ENCODE data around the gene PDE8B.

The PDE8B gene

DNA sequence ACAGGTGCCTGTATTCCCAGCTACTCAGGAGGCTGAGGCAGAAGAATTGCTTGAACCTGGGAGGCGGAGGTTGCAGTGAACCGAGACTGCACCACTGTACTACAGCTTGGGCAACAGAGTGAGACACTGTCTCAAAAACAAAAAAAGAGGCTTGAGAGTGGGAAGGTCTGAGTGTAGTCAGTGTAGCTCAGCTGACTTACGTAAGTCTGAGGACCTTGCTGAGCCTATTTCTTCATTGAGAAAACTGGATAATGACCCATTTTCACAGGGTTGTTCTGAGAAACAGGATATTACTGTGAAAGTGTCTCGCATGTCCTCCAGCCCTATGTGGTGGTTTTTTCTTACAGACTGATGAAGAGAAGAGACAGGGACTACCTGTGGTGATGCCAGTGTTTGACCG lies 214.9 kb downstream of the PDE8B start:
- TF ChIP-seq ZNF384 (IDR thresholded peaks at IDR 0.05) (no peak), PKNOX1 (IDR thresholded peaks at IDR 0.05) (no peak), LEF1 (IDR thresholded peaks at IDR 0.05; ENCODE audit: borderline replicate concordance) (no peak), L3MBTL2 (conservative IDR thresholded peaks at IDR 0.05) (no peak)
- ChIA-PET CTCF (no interaction called here), POLR2A (no interaction called here)
- no peak for DNase-seq (ENCODE audit: extremely low spot score)

DNA sequence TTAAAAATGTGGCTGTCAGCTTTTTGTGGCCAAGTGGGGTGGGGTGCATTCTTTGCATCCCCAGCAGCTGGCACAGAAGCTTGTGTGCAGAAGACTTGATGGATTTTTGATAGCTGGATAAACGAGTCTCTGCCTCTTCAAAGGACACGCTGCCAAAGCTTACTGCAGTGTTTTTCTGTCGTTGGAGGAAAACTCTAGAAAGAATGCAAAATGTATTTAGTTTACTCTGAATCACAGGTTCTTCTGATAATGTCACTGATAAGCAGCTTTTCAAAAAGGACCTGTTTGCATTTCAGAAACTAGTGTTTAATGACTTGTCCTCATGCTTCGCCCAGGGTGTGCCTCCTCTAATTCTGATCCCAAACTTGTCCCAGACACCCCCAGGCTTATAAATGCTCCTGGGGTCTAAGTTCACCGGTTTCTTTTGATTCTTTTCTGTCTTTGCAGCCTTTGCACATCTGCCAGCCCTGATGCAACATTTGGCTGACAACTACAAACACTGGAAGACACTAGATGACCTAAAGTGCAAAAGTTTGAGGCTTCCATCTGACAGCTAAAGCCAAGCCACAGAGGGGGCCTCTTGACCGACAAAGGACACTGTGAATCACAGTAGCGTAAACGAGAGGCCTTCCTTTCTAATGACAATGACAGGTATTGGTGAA lies 215.6 kb downstream of the PDE8B start:
- ChIA-PET CTCF (no interaction called here), POLR2A (no interaction called here)
- no peak for DNase-seq (ENCODE audit: extremely low spot score)
- no peak for TF ChIP-seq BHLHE40 (IDR thresholded peaks at IDR 0.05; ENCODE audit: borderline replicate concordance)
- no peak for TF ChIP-seq FOXK2 (IDR thresholded peaks at IDR 0.05)
- TF ChIP-seq HDGF (IDR thresholded peaks at IDR 0.05; ENCODE audit: borderline replicate concordance): no peak
- no peak for TF ChIP-seq ZNF384 (IDR thresholded peaks at IDR 0.05)
- no peak for TF ChIP-seq LEF1 (IDR thresholded peaks at IDR 0.05; ENCODE audit: borderline replicate concordance)
- TF ChIP-seq ELF4 (IDR thresholded peaks at IDR 0.05): no peak
- no peak for TF ChIP-seq CTBP1 (IDR thresholded peaks at IDR 0.05; ENCODE audit: borderline replicate concordance)
- TF ChIP-seq TARDBP (IDR thresholded peaks at IDR 0.05): no peak
- no peak for TF ChIP-seq FOXA1 (IDR thresholded peaks at IDR 0.05)

GRCh38 chr5:77426670-77427069 lies 216.2 kb downstream of the PDE8B start:
- TF ChIP-seq L3MBTL2 (conservative IDR thresholded peaks at IDR 0.05) (no peak), FOXM1 (IDR thresholded peaks at IDR 0.05; ENCODE audit: borderline replicate concordance) (no peak), PKNOX1 (IDR thresholded peaks at IDR 0.05) (no peak), BHLHE40 (IDR thresholded peaks at IDR 0.05; ENCODE audit: borderline replicate concordance) (no peak), LEF1 (IDR thresholded peaks at IDR 0.05; ENCODE audit: borderline replicate concordance) (no peak), SUZ12 (IDR thresholded peaks at IDR 0.05) (no peak), ZNF384 (IDR thresholded peaks at IDR 0.05) (no peak), NFRKB (IDR thresholded peaks at IDR 0.05) (no peak), HDGF (IDR thresholded peaks at IDR 0.05; ENCODE audit: borderline replicate concordance) (no peak), SP1 (IDR thresholded peaks at IDR 0.05) (no peak), CTBP1 (IDR thresholded peaks at IDR 0.05; ENCODE audit: borderline replicate concordance) (no peak), FOXA1 (IDR thresholded peaks at IDR 0.05) (no peak), ELF4 (IDR thresholded peaks at IDR 0.05) (no peak)
- no peak for DNase-seq (ENCODE audit: extremely low spot score)
- ChIA-PET CTCF (no interaction called here), POLR2A (no interaction called here)

DNA sequence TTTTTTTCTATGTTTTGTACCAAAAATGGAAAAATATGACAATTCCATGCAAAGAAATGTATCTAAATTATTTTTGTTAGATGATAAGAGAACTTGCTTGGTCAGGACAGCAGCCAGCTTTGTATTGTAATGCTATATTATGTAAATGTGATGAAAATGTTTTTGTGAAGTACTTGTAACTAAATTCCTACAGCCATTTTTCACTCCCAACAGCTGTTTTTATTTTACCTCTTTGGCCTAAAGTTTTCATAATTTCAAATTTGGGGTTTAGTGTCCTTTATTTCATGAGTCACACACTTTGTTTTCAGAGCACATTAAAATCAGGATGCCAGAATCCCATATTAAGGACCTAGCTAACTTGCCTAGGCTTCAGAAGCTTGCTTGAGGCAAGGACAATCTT lies 217.5 kb downstream of the PDE8B start:
- POLR2A ChIA-PET: no interaction called here
- TF ChIP-seq ARNT (IDR thresholded peaks at IDR 0.05) (no peak), LEF1 (IDR thresholded peaks at IDR 0.05; ENCODE audit: borderline replicate concordance) (no peak), SUZ12 (IDR thresholded peaks at IDR 0.05) (no peak), FOXA1 (IDR thresholded peaks at IDR 0.05) (no peak), ELF4 (IDR thresholded peaks at IDR 0.05) (no peak), PKNOX1 (IDR thresholded peaks at IDR 0.05) (no peak), L3MBTL2 (conservative IDR thresholded peaks at IDR 0.05) (no peak), FOXM1 (IDR thresholded peaks at IDR 0.05; ENCODE audit: borderline replicate concordance) (no peak), FOXK2 (IDR thresholded peaks at IDR 0.05) (no peak), CTBP1 (IDR thresholded peaks at IDR 0.05; ENCODE audit: borderline replicate concordance) (no peak), SP1 (IDR thresholded peaks at IDR 0.05) (no peak), HDGF (IDR thresholded peaks at IDR 0.05; ENCODE audit: borderline replicate concordance) (no peak), TARDBP (IDR thresholded peaks at IDR 0.05) (no peak), ZNF384 (IDR thresholded peaks at IDR 0.05) (no peak)
- CTCF ChIA-PET: no interaction called here
- DNase-seq (ENCODE audit: extremely low spot score): no peak

GRCh38 chr5:77428526-77428925 lies 218.0 kb downstream of the PDE8B start:
- TF ChIP-seq SP1 (IDR thresholded peaks at IDR 0.05): no peak
- TF ChIP-seq ARNT (IDR thresholded peaks at IDR 0.05): no peak
- TF ChIP-seq HDGF (IDR thresholded peaks at IDR 0.05; ENCODE audit: borderline replicate concordance): no peak
- TF ChIP-seq LEF1 (IDR thresholded peaks at IDR 0.05; ENCODE audit: borderline replicate concordance): no peak
- no peak for TF ChIP-seq ZNF384 (IDR thresholded peaks at IDR 0.05)
- TF ChIP-seq NFRKB (IDR thresholded peaks at IDR 0.05): no peak
- TF ChIP-seq FOXA1 (IDR thresholded peaks at IDR 0.05): no peak
- TF ChIP-seq TARDBP (IDR thresholded peaks at IDR 0.05): no peak
- TF ChIP-seq L3MBTL2 (conservative IDR thresholded peaks at IDR 0.05): no peak
- TF ChIP-seq ELF4 (IDR thresholded peaks at IDR 0.05): no peak
- TF ChIP-seq CTBP1 (IDR thresholded peaks at IDR 0.05; ENCODE audit: borderline replicate concordance): no peak
- DNase-seq (ENCODE audit: extremely low spot score): no peak
- ChIA-PET CTCF (no interaction called here), POLR2A (no interaction called here)

DNA sequence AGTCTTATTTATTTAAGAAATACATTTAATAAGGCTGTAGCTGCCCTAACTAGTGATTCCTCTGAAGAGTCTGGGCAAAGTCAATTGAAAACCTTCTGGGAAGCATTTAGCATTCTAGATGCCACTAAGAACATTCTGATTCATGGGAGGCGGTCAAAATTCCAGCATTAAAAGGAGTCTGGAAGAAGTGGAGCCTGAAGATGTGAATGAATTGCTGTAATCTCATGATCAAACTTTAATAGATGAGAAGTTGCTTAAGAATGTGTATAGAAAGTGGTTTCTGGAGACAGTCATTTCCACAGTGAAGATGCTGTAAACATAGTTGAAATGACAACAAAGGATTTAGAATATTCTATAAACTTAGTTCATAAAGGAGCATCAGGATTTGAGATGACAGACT lies 220.2 kb downstream of the PDE8B start:
- POLR2A ChIA-PET: no interaction called here
- CTCF ChIA-PET: interaction anchor here (1.1 kb wide), 1 partner anchor 62 kb away, joined by 3 read pairs; no protein-coding TSS in a partner anchor

More for the DNA sequence above, 220.2 kb downstream of the PDE8B start:
- TF ChIP-seq LEF1 (IDR thresholded peaks at IDR 0.05; ENCODE audit: borderline replicate concordance) (no peak), SP1 (IDR thresholded peaks at IDR 0.05) (no peak), NFRKB (IDR thresholded peaks at IDR 0.05) (no peak), ZNF384 (IDR thresholded peaks at IDR 0.05) (no peak), HDGF (IDR thresholded peaks at IDR 0.05; ENCODE audit: borderline replicate concordance) (no peak), FOXM1 (IDR thresholded peaks at IDR 0.05; ENCODE audit: borderline replicate concordance) (no peak), PKNOX1 (IDR thresholded peaks at IDR 0.05) (no peak)
- no peak for DNase-seq (ENCODE audit: extremely low spot score)
